ENCODE measurements around the gene CDH4. TPM values are rescaled to one million over a fixed set of nuclear protein-coding genes. Genes with fewer than 3 reads are reported as not detected.

CDH4 gene
- total and polyA plus RNA-seq, 2 of the 13 experiments (the other 11 are each of a cell fraction or from before 2014, with no cell fraction given), result not detected

GRCh38 chr20:61872371-61872900 lies 620.4 kb downstream of the CDH4 start (continued):
- TF ChIP-seq ZBTB49 (CRISPR knock-in tag; IDR thresholded peaks at IDR 0.05; ENCODE audit: borderline replicate concordance) (no peak), ZNF280B (CRISPR knock-in tag; IDR thresholded peaks at IDR 0.05; ENCODE audit: borderline replicate concordance) (0 out of 2 replicates have a peak, but pooled peaks have one; percentile 18), HIVEP1 (CRISPR knock-in tag; IDR thresholded peaks at IDR 0.05) (no peak), NONO (IDR thresholded peaks at IDR 0.05) (no peak), NONO (CRISPR knock-in tag; conservative IDR thresholded peaks at IDR 0.05) (no peak)

DNA sequence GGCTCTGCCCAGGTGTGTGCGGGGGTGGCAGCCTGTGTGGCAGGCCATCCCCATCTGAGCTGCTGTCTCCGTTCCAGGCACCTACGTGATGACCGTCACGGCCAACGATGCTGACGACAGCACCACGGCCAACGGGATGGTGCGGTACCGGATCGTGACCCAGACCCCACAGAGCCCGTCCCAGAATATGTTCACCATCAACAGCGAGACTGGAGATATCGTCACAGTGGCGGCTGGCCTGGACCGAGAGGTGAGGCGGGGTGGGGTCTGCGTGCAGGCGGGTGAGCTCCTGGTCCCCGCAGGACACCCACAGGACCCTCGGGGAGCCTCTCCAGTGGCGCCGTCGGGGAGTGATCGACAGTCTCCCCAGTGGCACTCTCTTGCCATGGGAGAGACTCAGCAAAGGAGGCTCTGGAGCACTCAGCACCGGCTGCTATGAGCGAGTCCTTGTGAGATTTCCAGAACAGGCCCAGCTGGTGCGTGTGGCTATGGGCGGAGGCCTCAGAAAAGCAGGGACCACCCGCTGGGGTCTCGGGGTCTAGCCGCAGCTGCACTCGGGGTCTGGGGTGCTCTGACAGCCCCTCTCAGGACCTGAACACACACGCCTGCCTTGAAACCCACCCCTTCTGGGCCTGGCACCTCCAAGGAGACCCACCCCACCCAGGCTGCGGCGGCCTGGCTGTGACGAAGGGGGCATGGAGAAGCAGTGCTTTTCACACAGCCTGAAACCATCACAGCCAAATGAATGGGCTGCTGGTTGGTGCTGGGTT lies 621.8 kb downstream of the CDH4 start:
- Histone ChIP-seq H3K4me3 (replicated peaks in 1 of 3; ENCODE audit: insufficient read depth in 1 of 3, low read depth in 2 of 3, low read length in 3 of 3) (no peak overlapping the region), H3K9ac (ENCODE audit: insufficient read depth, low read depth, low read length) (no peak overlapping the region), H3K4me1 (ENCODE audit: insufficient read depth, low read length) (no peaks in the 10 kb centered on the region), H3K36me3 (replicated peaks in 1 of 2; ENCODE audit: control insufficient read depth in 1 of 2, insufficient read depth in 2 of 2, low read length in 2 of 2) (no peaks in the 10 kb centered on the region), H3K9me3 (ENCODE audit: low read length) (peaks cover 6% of the 10 kb centered on the region; the same call in 1 of the 2 replicates), H3K4me2 (ENCODE audit: low read depth, low read length) (no peak overlapping the region), H2AFZ (ENCODE audit: low read length) (no peak overlapping the region), H3K27ac (ENCODE audit: extremely low read length, insufficient read depth, low read length) (no peak overlapping the region), H3K79me2 (ENCODE audit: insufficient read depth, low read length) (no peaks in the 10 kb centered on the region), H4K20me1 (ENCODE audit: insufficient read depth, low read length) (no peaks in the 10 kb centered on the region), H3K27me3 (ENCODE audit: control insufficient read depth in 1 of 2, insufficient read depth in 2 of 2, low read length in 2 of 2) (peaks cover 30 to 92% of the 10 kb centered on the region in 2 experiments; a peak in 4 of 5 replicates)
- FAIRE-seq, result no peak
- POLR2A ChIA-PET, result no interaction called here
- no TSS peak for BruUV-seq (replicated peaks)
- no peak for DNase-seq (ENCODE audit: low spot score)
- WGBS (ENCODE audit: low lambda C conversion rate), result 33% methylated on average over 33 of the region's 38 CpGs
- CTCF ChIA-PET (ENCODE audit: low intra/inter-chr PET ratio, low total read pairs), result no interaction called here
- no peak for ATAC-seq
- intact Hi-C loops (cut with micrococcal nuclease; ENCODE audit: unreplicated experiment) (no loop called here), in situ Hi-C loops (cut with HindIII; ENCODE audit: extremely low pct_ligation_motif_present, low pct_unique_long_range_greater_than_20kb) (no loop called here)
- TF ChIP-seq CREB1 (IDR thresholded peaks at IDR 0.05), result peak; percentile 32; the same call in 1 of the 2 replicates
- no peak for TF ChIP-seq CREB1 (CRISPR knock-in tag; IDR thresholded peaks at IDR 0.05)
- no peak for TF ChIP-seq RAD21 (CRISPR knock-in tag; IDR thresholded peaks at IDR 0.05)
- TF ChIP-seq ZNF44 (CRISPR knock-in tag; IDR thresholded peaks at IDR 0.05), result no peak
- no peak for TF ChIP-seq ZFYVE20 (CRISPR knock-in tag; IDR thresholded peaks at IDR 0.05; ENCODE audit: borderline replicate concordance, low read depth)
- no peak for TF ChIP-seq ZBTB21 (CRISPR knock-in tag; IDR thresholded peaks at IDR 0.05)
- TF ChIP-seq ZNF574 (CRISPR knock-in tag; IDR thresholded peaks at IDR 0.05), result no peak

All from HepG2 (cell line).